Activated CD4-positive, CD25-positive, alpha-beta regulatory T cell treated with anti-CD3 and anti-CD28 coated beads, Interleukin-2, amount 50 U/mL, for 16 hours (primary cell): ENCODE measurements around the gene YPEL5.
"Not testable (repeated sequence)": the region's sequence is repeated elsewhere in the genome, so short reads cannot be mapped to it uniquely, and the experiment has no call there.

Experiments
- DNase-seq: peaks from one replicate; pipeline ENCODE4 v3.0.0-alpha.2; 2020; ENCODE audit warnings: low read depth, low spot score

The YPEL5 gene

DNA sequence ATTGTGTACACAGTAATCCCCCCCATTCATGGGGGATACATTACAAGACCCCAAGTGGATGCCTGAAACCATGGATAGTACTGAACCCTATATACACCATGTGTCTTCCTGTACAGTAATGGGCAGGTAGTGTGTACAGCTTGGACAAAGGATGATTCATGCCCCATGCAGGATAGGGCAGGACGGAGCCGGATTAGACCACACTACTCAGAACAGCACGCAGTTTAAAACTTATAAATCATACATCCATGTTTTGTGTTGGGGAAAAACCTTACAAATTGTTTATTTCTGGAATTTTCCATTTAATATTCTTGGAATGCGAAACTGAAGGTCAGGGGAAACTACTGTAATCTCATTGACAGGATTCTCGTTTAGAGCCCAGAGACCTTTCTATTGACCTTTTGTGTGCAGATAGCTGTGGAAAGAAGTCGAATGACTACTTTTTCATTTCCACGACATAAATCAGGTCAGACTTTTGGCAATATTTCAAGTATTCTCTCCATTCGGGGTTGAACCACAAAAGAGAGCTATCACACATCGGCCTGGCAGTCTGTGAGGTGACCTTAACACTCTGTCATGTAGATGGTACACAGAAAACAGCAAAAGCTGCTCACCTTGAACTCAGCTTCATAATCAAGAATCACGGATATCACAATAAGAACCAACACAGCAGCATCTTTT lies 9.9 kb upstream of the YPEL5 start:
- no peak for DNase-seq

DNA sequence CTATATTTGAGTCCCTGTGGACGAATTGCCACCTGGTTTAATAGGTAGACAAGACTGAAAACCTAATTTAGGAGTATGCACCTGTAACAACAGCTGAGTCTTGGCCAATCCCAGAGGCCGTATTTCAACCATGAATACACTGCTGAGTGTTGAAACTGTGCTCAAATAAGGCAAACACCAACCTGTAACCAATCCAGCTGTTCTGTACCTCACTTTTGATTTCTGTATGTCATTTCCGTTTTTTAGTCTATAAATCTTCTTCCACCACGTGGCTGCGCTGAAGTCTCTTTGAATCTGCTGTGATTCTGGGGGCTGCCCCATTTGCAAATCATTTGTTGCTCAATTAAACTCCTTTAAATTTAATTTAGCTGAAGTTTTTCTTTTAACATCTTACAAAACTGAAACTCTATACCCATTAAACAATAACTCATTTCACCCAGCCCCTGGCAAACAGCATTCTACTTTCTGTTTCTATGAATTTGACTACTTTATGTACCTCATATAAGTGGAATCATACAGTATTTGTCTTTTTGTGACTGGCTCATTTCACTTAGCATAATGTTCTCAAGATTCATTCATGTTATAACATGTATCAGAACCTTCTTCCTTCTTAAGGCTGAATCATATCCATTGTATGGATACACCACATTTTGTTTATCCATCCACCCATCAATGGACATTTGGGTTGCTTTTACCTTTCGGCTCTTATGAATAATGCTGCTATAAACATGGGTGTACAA lies 7.5 kb upstream of the YPEL5 start:
- no peak for DNase-seq

DNA sequence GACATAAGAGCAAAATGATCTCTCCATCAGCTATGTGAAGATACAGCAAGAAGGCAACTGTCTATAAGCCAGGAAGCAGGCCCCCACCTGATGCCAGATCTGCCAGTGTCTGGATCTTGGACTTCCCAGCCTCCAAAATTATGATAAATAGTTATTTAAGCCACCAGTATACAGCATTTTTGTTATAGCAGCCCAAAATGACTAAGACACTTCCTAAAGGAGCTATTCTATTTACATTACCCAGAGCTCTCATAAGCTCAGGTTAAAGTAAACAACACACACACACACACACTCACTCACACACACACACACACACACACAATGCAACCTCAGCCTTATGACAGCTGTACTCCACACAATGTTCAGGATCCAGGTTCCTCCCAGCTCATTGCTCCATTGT lies 5.7 kb upstream of the YPEL5 start:
- DNase-seq: no peak

DNA sequence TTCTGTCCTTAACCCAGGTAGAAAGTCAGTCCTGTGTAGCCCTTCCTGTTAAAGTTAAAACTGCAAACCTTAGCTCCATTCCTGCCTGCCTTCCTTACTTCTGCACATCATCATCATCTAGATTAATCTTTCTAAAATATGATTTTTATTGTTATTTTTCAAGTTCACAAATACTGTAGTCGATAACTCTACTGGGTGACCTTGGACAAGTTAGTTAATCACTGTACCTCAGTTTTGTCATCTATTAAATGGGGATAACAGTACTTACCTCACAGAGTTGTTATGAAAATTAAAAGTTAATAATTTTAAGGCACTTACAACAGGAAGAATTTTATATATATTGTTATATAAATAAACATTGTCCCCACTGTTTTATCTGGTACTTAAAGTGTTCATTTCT lies 2.5 kb upstream of the YPEL5 start:
- DNase-seq: no peak

DNA sequence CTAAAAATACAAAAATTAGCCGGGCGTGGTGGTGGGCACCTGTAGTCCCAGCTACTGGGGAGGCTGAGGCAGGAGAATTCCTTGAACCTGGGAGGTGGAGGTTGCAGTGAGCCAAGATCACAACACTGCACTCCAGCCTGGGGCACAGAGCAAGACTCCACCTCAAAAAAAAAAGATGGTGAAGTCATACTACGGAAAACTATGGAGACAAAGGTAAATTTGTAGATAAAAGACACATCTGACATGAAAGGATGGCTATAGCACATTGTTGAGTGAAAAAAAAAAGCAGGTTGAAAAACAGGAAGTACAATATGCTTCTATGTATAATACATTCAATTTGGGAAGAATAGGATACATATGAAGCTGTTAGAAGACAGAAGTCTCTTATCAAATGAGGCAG lies 1.9 kb upstream of the YPEL5 start:
- not testable (repeated sequence) for DNase-seq

DNA sequence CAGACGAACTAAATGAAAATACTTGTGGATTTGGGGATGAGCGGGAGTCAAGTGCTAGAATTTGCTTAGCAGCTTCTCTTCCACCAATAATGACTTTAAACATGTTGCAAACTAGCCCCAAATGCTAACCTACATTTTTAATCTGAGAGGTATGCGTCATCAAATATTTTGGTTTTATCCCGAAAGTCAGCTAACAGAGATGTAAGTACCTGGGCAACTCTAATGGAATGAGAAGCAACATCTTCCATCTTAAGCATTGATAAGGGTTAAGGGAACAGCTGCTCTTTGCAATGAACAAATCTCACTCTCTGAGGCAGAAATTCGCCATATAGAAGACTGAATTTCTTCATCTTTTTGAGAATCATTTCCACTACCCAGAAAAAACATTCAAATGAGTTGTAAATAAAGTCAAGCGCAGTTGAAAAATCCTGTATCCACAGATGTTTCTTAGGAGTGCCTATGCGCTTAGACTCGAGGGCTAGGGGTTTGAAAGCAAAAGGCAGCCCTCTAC lies 926 bp upstream of the YPEL5 start:
- no peak for DNase-seq

DNA sequence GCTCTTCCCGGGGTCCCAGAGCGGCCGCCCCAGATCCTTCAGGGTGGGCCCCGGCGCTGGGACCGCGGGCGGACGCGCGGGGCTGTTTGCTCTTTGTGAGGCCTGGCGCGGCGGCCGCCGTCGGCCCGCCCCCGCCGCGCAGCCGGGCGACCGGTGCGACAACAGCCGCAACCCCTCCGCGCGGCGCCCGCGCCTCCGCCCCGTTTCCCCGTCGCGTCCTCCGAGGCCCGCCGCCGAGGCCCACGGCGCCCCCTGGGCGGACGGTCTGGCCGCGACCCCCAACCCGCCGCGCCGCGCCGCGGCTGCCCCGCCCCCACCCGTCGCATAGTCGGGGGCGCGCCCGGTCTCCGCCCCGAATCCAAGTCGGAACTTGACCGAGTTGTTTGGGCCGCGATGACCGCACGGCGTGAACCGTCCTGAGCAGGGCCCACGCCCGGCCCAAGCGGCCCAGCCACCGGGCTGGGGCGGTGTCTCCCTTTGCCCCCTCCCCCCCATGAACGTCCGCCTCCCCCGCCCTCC lies 448 bp downstream of the YPEL5 start:
- no peak for DNase-seq

DNA sequence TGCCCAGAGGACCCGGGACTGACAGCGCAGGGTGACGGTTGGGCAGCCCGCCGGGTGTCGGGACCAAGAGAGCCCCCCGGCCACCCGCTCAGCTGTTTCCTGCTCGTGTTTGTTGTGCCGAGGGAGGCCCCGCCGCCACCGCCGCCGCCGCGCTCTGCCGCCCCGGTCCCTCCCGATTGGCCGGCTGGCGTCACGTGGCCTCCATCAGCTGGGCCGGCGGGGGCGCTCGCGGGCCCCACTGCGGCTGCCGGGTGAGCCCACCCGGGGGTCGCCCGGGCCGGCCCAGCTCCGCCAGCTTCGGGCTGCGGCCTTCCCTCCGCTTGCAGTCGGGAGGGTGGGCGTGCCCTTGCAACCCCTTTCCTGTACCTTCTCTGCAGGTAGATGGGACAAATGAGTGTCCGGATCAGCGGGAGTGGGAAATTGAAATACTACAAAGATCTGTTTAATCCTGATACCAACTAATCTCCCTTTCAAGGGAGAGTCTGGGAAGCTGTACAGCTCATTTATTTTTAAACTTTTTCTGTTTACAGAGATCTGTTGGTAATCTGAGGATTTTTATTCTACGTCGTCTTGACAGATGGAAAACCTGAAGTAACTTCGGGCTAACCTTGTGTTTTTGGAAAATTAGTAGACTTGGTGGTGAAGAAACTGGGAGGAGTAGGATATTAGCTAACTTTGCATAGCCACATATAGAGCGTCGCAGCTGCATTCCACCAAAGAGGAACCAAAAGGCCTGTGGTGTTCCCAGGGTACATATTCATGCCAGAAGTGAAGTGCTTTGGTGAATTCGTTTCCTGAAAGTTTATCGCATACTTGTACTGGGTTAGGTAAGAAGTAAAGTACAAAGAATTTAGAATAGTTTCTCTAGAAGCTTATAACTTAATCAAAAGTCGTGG lies 1.2 kb downstream of the YPEL5 start:
- peak; percentile 57 for DNase-seq

DNA sequence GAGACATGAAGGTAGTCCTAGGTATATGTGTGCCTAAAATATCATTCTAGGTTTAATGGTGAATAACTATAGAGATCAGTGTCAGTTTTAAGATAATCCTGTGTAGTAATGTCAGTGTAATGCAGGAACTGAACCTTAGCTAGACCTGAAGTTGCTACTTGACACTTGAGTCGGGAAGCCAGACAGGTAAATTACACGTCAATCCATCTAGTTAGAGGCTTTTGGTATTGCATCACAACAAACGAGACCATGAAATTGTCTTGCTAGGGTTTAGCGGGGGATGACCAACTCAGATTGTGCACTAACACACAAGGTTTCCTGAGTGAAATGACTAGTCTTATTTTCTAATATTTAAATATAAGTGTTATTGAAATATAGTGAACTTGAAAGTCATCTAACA lies 2.0 kb downstream of the YPEL5 start:
- no peak for DNase-seq

DNA sequence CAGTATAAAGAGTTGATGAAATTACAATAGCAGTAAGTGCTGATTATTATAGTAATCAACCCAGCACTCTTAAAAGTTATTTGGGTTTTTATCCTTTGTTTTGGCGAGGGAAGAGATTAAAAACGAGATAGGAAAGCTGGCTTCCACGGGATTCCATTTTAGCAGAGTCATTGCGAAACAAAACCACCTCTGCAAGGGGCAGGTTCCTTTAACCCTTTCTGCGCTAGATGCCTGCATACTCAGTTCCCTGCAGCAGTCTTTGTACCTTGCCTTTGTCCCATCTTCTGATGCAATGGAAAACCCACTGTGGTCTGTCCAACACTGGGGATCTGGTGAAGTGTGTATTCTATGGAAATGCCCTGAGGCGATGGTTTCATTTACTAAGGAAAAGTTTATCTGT lies 2.7 kb downstream of the YPEL5 start:
- no peak for DNase-seq

DNA sequence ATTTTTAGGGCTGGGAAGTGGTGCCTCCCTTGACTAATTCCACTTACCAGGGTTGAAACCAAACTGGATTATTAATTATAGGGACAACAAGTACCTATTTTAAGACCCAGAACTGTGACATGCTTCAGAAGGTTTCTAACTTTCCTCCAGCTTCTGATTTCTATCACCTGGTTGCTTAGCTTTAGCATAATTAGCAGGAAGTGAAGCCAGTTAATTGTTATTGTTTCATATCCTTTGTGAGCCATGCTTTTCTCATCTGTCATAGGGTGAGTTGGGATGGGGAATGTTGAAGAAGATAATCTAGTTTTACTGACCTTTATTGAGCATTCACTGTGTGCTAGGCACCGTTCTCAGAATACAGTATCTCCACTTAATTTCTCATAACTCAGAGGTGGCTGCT lies 3.2 kb downstream of the YPEL5 start:
- no peak for DNase-seq

DNA sequence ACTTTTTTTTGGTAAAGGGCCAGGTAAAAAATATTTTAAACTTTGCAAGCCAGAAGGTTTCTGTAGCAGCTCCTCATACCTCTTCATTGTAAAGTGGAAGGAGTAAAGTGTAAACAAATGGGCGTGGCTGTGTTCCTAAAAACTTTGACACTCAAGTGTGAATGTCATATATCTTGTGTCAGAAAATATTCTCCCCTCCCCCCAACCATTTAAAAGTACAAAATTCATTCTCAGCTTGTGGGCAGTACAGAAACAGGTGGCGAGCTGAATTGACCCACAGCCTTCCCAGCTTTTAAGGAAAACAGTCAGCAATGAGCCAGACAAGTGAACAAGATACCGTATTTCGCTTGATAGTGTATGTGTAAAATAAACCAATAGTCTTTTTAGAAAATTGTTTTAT lies 4.0 kb downstream of the YPEL5 start:
- no peak for DNase-seq

DNA sequence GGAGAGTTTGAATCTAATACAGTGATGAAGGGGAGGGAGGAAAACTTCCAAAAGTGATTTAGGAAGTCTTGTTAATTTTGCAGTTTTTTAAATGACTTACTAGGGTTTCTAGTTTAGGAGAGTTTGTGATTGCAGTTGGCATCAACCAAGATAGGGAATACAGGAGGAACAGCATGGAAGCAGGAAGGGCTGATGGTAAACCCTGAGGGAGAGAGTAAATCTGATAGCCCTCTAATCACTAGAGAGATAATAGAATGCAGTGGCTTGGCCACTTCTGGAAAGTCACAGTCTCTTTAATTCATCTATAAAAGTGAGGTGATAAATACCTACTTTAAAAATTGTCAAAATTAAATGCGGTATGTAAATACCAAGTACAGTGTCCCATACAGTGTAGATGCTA lies 5.6 kb downstream of the YPEL5 start:
- no peak for DNase-seq

DNA sequence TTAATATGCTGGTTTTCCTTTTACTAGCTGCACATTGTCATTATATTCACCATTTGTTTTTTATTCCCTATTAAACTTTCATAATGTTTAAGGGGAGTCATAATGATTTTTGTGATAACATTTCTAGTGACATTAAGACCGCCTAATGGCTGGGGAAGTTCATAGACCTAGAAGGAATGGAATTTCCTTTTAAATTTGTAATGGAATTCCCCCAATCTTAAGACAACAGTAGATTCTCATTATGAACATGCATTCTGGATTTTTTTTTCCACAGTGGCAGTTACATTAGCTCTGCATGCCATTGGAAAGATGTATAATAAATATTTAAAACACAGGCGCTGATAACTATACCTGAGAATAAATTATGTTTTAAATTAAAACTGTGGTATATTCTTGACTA lies 8.4 kb downstream of the YPEL5 start:
- no peak for DNase-seq

DNA sequence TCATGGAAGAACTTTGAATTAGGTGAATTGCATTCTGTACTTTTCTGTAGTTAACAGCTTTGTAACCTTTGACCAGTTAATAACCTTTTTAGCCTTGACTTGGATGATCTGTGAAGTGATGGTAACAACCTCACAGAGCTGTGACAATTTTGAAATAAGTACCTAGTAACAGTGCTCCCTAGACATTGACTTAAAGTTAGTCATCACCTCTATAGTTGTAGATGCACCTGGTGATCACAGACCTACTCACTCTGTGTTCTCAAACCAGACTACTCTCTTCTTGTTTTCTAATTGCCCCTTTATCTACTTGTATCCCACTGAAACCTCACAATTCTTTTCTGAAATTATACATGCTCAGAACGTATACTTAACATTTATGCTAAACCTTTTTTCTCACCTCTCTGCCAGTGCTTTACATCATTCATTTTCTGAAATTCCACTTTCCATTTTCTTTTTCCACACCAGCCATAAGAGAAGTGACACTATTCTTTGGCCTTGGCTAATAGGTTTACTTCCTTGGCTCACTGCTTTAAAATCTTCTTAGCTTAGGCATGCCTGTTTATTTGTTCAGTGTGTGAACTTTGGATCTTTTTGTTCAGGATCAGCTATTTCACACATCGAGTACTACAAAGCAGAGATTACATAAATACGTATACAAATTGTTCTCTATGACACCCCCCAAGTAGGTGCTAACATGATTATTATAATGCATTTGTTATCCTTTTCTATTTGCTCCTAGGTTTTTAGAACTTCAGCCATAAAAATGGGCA lies 9.3 kb downstream of the YPEL5 start:
- no peak for DNase-seq

DNA sequence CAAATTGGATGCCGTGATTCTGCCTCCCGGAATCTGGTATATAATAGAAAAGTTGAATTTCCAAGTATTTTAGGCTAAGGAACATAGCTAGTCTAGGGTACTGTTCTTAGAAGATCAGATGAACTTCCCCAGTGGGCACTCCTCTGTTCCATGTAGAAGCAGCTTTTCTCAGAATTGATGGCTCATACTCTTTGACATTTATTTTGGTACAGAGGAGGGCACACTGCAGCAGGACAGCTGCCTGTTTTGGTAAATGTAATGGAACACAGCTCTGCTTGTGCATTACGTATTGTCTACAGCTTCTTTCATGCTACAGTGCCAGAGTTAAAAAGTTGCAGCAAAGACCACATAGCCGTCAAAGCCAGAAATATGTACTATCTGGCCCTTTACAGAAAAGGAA lies 10.8 kb downstream of the YPEL5 start:
- no peak for DNase-seq

DNA sequence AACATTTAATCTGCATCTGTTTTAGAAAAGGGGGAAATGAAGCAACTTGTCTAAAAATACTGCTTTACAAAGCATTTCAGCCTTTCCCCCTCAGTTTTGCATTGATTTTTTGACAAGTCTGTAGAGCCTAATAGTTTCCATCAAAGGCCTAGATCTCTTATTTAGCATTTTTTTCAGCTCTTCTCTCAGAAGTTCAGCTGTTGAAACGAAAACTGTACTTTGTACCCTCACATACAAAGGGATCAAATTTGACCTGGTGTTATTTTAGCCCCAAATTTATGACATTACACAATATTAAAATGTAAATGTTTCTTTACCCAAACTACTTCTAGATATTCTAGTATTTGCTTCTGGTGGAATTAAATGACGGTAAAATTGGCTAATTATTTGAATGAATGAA lies 13.0 kb downstream of the YPEL5 start:
- DNase-seq: no peak

DNA sequence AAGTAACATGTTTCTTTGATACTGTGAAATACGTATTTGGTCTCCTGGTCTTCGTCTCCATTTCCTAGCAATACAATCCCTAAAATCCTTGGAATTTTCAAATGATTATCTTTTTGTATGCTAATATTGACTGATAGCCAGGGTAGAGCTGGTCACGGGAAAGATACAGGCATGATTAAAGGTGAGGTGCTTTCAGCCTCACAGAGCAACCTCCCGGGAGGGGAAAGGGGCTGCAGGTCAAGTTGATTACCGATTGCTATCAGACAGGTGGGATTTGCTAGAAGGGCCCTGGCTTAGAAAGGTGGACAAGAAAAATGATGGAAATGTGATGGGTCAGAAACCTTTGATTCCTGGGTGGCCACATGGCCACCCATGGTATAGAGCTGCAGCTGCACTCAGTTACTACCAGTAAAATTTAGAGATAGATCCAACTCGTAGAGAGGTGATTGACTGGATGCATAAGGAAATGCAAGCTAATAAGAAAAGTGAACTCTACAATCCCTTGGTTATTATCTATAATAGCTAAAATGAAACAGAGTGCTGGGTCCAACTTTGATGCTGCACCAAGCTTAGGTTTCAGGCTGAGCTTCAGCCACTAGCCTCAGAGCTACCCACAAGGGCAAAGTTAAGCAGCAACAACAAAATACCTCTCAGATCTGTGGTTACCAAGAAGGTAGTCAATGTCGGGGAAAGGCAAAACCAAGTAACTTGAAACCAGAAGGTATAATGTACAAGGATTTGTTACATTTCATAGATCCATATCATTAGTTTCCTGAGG lies 15.3 kb downstream of the YPEL5 start:
- DNase-seq: no peak

DNA sequence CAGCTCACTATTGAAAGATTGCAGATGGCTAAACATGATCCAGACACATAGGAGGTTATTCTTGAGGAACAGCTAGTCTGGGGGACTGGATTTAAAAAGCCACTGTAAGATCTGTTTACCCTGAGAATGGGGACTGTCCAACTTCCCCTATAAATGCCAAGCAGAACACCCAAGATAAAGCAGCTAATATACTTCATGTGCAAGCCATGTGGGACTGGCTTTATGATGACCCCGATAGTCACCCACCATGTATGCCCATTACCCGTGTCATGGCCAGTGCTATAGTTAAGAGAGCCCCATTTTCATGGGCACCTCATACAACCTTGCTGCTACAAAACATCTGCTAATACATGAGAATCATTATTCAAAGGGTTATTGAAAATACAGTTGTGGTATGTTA lies 16.0 kb downstream of the YPEL5 start:
- DNase-seq: no peak

DNA sequence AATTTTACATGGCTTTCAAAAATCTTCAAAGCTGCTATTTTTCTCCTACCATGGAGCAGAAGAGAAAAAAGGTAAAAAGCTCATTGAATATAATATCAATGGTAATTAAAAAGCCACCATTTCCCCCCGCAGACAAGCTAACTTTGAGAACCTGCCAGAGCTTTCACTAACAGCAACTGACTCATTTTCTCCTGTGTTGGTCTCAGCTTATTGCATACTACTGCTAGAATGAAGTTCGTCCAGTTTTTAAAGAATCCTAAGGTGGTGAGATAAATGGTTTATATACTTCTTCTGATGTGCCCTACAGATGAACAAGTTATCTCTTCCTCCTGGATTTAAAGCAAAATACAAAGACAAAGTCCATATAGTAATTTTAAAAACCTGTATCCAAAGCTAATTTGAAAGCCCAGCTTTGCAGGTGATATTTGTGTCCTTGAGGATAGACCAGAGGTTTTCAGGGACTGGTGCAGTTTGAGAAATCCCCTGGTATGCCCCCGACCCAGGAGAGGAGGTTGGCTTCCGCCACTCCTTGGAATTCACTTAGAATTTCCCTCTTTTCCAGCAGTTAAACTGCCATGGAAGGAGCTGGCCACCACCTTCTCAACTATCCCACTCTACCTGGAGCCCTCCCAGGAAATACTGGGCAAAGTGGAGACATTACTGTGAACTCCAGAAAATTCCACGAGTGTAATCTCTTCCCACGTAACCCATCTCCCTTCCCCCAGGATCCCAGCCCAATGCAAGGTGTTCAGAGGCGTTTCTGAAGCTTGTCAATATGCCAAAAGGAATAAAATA lies 17.5 kb downstream of the YPEL5 start:
- DNase-seq: no peak
